Measurements from ENCODE around the gene MYLK2.

MYLK2 gene

DNA sequence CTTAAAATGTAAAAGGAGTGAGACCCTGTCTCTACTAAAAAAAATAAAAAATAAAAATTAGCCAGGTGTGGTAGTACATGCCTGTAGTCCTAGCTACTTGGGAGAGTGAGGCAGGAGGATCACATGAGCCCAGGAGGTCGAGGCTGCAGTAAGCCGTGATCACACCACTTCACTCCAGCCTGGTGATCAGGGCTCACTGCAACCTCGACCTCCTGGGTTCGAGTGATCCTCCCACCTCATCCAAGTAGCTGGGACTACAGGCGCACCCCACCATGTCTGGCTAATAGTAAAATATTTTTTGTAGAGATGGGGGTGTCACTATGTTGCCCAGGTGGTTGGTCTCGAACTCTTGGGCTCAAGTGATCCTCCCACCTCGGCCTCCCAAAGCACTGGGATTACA, 34.3 kb downstream of the MYLK2 start:
- no peak for DNase-seq (ENCODE audit: low read depth, low spot score)

DNA sequence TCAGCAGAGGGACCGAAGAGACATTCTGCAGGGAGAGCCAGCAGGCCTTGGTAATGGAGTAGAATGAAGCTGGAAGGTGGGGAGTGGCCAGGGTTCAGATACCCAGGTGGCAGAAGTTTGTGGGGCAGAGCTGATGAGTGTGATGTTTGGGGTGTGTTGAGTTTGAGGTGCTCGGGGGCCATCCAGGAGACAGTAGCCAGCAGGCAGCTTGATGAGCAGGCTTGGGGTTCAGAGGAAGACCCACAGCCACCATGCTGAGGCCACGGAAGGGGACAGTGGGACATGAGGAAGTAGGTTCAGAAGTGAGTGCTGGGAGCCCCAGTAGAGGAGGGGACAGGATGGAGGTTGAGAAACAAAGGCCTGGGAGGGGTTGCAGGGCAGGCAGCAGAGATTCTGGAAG, 37.4 kb downstream of the MYLK2 start:
- no peak for DNase-seq (ENCODE audit: low read depth, low spot score)

DNA sequence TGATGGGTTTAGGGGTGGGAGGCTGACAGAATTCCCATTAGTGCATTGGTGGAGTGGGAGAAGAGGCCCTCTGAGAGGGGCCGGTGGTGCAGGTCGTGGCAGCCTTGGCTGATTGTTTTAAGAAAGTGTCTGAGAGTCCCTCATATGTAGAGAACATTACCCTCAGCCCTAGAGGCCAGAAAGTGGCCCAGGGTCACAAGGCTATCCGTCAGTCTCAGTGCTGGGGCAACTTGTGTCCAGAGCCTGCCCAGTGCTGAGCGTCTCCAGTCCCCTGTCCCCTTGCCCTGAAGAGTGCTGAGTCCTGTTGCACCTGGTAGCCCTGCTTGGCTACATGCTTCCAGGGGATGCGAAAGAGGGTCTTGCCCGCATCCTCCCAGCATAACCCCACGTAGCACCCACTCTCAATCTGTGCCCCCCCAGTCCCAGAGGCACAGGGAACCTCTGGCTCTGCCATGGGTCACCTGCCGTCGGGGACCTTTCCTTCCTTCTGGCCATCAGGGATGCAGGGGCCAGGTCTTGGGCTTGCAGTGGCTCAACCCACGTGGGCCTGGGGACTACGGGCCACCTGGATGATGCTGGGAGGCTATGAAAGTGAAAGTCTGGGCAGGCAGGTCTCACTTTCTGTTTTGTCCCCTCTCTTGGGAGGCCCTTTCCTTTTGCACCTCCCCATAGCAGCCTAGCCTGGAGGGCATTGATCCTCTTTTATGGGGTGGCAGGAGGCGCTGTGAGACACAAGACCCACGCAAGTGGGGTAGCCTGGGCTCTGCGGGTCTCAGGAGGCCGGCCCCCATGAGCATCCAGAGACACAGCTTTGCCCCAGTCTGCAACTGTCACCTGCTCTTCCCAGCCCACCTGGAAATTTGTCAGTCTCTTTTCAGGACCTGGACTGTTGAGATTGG, 39.0 kb downstream of the MYLK2 start:
- DNase-seq (ENCODE audit: low read depth, low spot score), result no peak

DNA sequence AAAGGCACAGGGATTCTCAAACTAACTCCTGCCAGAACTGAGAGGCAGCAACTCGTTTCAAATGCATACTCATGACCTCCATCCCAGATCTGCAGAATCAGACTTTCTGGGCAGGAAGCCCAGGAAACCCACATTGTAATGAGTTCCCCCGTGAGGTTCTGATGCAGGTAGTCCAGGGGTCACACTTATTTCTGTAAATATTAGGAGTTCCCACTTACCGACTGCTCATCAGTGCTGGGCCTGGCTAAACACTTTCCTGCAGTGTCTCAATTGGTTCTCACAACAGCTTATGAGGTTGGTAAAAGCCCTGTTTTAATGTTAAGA, 39.6 kb downstream of the MYLK2 start:
- no peak for DNase-seq (ENCODE audit: low read depth, low spot score)

DNA sequence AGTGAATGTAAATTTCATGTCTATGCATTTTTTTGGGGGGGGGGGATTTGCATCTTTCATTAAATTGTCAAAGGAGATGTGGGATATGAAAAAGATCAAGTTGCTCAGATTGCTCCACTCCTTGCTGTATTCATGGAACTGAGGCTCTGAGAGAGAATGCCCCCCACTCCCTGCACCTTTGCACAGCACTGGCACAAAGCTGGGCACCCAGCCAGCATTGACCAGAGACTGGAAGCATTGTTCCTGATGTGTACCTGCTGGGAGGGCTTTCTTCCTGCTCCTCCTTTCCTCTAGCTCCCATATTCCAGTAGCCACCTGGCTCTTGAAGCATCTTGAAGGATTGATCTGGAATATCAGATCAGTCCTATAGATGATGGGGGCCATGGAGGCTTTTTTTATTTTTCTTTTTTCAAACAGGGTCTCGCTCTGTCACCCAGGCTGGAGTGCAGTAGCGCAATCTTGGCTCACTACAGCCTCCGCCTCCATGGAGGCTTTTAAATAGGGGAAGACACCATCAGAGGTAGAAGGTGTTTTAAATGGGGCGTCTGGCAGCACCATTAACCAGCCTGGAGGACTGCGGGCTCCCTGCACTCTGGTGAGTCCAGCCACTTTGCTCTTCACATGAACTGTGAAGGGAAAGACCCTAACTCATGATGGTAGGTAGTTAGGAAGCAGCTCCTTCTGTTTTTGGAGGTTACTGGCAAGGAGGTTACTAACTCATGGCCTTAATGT, 40.3 kb downstream of the MYLK2 start:
- no peak for DNase-seq (ENCODE audit: low read depth, low spot score)

DNA sequence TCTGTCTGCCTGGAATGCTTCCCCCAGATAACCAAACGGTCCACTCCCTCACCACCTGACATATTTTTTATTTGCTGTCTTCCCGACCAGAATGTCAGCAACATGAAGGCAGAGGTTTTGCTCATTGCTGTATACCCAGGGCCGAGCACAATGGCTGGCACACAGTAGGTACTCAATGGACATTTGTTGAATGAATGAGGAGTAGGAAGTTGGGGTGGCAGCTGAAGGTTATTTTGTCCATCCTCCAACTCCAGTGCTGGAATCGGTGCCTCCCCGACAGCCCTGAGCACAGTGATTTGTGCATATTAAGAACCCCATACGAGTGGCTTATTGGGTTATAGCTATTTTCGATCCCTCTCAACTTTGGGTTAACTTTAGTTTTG, 40.8 kb downstream of the MYLK2 start:
- DNase-seq (ENCODE audit: low read depth, low spot score), result no peak

DNA sequence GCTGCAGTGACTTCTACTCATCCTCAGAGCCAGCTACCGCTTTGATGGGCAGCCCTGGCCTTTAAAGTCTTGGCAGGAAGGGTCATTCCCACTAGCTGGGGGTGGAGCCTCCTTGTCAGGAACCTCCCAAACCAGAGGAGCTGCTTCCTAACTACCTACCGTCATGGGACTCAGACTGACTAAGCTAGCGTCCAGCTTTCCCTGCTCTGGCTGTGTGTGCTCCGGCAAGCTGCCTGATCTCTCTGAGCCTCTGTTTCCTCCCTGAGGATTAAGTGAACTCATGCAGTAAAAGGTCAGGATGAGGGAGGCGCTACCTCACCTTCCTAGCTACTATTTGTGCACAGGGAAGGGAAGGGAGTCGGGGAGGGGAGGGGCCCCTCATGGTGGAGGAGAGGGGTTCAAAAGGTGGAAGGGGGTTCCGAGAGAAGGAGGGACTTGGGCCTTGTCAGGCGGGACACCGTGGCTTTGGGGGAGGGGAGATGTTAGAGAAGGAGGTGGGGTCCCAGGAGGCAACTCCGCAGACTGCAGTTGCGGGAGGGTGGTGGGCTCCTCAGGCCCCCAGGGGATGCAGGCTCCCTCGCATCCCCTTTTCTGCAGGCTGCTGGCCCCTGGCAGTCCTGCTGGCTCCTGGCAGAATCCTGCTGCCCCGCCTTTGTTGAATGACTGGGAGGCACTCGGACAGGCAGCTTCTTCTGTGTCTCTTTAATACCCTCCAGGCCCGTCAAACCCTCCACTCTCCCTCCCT, 41.4 kb downstream of the MYLK2 start:
- DNase-seq (ENCODE audit: low read depth, low spot score), result no peak

DNA sequence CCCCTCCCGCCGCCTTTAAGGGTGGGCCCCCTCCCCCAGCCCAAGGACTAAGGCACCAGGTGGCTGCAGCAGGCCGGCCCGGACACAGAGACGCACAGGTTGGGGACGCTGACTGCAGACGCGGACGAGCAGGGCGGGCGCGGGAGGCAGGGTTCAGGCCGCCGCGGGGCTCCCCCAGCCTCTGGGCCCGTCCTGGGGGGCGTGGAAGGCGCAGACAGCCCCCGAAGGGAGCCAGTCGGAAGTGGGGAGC, 41.9 kb downstream of the MYLK2 start:
- no peak for DNase-seq (ENCODE audit: low read depth, low spot score)

DNA sequence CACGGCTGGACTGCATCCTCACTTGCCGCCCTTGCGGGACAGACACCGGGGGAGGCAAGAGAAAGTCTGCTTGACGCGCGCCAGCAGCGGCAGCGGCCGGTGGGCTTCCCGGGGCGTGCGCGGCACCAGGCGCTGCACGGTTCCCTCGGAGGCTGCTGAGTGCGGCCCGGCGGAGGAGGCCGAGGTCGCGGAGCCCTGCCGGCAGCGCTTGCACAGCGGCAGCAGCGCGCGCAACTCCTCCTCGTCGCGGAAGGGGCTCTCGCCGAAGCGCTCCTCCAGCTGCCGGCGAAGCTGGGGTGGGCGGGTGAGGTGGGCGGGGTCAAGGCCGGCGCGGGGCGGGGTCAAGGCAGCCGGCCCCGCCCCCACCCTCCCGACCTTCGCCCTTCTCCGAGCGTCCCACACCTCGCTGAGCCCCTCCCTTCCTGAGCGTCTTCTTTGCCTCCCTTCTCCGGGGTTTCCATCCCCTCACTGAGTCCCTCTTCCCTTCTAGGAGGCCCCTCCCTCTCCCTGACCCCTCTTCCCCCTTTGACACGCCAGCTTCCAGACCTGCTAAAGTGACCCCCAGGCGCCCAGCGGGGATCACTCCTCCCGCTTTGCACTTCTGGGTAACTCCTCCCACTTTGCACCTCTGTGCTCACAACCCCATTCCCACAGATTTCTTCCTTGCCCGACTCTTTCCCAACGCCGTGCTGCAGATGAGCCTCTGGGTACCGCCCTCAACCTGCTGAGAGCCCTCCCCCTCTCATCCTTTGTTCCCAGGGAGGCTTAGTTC, 42.4 kb downstream of the MYLK2 start:
- DNase-seq (ENCODE audit: low read depth, low spot score), result peak; percentile 77

DNA sequence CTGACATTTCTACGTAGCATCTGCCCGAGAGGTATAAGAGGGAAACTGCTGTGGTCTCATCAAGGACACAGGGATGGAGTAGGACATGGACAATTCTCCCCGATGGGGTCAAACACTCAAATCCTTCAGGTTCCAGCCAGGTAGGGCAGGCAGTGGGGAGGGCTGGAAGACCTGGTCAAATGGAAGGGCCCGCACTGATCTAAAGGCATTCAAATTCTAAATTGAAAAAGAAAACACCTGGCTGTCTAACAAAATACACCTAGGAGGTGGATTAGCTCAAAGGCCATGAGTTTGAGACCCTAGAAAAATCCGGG, 43.0 kb downstream of the MYLK2 start:
- DNase-seq (ENCODE audit: low read depth, low spot score), result no peak

DNA sequence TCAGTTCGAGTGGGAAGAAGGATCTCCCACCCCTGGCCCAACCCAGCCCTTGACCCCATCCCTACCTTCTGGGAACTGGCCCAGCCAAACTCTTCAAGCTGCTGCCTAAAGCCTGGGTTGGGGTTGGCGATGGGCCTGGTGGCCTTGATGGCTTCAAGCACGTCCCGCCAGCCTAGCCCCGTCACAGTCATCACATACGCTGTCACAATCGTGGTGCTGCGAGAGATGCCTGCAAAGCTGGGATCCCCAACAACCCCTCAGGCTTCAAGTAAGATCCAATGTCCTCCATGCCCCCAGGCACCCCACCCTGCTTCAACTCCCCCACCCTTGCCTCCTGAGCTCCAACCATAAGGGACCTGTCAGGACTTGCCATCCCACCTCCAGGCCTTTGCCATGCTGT, 43.4 kb downstream of the MYLK2 start:
- DNase-seq (ENCODE audit: low read depth, low spot score), result no peak

DNA sequence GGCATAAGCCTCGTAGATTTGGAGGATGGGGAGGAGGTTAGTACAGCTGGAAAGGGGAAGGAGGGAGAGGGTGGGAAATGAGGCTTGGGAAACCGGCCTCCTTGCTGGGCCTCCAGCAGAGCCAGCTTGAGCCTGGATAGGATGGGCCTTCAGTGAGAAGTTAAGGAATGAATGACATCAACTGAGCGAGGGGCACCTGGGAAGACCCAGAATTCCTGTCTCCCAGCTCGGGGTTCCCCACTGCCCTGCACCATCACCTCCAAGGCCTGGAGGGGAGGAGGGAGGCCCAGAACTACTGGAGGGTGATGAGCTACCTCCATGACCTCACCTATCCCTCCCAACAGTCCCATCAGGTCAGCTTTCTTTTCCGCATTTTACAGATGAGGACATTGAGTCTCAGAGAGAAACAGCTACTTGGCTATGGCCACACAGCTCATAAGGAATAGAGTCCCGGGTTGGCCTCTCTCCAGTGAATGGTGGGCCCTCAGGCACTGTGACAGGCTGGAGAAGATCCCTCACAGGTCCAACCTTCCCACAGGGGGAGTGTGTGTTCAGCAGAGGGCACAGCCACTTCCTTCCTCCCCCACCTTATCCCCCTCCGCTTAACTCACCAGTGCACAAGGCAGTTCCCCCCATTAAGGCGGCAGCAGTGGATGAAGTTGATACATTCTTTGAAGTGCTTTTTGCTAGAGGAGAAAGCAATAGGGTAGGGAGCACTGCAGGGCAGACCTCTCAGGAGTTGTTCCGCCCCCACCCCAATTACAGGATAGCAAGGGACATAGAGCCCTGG, 44.3 kb downstream of the MYLK2 start:
- DNase-seq (ENCODE audit: low read depth, low spot score), result no peak

DNA sequence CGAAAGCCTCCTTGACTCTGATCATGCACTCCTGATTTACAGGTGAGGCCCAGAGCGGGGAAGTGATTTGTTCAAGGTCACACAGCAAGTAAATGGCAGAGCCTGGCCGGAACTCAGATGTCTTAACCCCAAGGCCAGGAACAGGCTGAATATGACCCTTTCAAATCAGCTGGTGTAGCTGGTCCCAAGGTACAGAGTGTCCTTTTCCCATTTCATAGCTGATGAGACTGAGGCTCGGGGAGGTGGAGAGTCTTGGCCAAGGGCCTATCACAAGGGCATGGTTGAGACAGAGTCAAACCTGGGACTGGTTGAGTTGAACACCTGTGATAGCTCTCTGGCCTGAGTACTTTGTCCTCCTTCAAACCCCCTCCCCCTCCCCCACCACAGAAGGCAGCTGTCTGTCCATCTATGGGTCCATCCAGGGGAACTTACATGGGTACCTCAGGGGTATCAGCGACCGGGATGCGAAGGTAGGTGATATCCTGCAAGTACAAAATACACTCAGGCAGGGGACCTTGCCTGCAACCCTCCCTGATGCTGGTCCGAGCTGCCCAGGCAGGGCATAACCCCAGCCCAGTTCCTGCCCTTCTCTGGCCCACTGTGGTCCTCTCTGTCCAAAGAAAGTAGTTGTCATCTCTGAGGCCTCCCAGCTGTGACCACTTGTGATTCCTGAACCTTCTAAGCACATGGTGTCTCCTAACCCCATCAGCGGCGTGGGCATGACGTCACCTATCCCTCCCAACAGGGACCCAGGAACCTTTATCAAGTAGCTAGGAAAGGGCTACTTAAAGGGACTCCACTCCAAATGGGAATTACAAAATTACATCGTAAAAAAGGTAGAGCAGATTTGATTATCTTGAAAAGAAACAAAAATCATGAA, 45.6 kb downstream of the MYLK2 start:
- no peak for DNase-seq (ENCODE audit: low read depth, low spot score)

DNA sequence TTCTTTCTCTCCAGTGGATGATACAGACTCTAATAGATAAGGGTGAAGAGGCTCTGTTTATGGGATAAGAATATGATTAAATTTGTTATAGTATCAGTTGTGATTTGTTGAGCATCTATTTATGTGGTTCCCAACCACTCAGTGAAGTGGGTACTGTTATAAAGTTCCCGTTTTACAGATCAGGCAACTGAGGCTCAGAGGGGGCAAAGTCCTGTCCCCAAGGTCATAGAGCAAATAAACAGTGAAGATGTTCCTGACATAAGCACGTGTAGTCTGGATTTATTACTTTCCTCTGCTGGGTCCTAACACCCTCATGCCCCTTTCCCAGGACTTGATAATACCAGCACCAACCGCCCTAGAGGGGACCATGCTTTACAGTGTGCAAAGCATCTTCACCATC, 47.1 kb downstream of the MYLK2 start:
- DNase-seq (ENCODE audit: low read depth, low spot score), result no peak

DNA sequence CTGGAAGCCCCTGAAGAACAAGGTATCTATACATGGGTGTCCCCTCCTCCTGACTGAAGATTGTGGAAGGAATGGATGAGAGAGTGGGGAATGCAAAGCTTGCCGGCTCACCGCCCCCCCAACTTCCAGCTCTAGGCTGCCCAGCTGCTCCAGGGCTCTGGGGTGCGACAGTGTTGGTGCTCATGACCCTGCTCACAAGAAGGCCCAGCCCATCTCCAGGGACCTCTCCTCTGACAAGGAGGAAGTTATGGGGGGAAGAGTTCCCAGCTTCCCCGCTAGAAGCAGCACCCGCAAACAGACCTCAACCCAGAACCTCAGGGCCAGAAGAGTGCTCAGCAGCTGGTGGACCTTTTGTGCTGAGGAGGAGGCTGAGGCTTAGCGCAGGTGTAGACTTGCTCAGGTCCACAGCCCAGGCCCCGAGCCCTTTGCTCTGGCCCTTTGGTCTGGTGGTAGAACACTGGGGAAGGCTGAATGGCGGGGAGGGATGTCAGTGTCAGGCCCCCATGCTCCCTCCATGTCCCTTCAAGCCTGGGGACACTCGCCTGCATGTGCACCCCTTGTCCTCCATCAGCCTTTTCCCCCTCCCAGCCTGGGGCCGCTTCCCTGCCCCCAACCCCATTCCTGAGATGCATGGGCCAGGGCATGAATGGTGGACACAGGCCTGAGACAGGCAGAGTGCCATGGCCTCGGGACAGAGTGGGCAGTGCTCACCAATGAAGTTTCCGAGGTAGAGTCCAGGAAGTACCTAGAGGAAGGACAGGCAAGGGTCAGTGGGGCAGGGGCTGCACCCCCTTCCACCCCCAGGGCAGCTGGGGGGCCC, 49.9 kb downstream of the MYLK2 start:
- no peak for DNase-seq (ENCODE audit: low read depth, low spot score)

DNA sequence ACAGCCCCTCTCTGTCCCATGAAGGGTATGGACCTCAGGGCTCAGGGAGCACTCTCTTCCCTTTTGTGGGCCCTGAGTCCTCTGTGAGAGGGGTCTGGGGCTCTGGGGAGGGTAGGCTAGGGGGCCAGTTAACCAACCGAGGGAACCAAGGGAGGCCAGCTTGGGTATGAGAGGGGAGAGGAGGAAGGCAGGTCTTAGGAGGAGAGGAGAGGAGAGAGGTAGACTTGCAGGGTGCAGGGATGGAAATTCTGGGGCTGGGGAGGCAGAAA, 50.5 kb downstream of the MYLK2 start:
- DNase-seq (ENCODE audit: low read depth, low spot score), result no peak

DNA sequence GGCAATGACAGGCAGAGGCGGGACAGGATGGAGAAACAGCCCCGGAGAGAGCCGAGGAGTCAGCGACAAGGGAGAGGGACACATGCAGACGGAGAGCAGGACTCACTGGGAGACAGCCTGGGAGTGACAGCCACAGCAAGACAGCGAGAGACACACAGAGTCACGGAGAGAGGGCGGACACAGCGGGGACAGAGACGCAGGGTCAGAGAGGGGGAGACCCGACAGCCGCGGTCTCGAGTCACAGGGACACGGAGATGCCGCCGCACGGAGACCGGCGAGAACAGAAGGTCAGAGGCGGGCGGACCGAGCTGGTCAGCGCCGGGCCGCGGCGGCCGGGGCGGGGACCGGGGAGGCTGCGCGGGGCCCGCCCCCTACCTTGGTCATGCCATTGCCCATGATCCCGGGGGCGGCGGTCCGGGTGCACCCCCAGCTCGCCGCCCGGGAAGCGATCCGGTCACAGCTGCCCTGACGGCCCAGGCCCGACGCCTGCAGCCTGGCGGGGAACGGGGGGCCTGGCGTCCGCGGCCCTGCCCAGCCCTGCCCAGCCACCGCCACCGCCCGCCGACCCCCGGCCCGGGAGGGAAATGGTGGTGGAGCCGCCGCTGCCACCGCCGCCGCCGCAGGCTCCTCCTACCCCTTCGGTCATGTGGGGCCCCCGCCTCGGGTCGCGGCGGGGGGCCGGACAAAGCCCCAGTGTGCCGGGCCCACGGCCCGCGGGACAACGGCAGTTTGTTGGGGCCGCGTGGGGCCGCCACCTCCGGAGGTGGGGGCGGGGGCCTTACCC, 51.0 kb downstream of the MYLK2 start, which contains the start of the genes DUSP15 and TTLL9:
TSS of gene DUSP15 (minus strand) at position 586 of the 784 bp plus-strand sequence. CDS start at position 396, 190 bp downstream.
TSS of gene TTLL9 (plus strand) at position 693 of the 784 bp plus-strand sequence. CDS start 493 bp downstream, outside the sequence.
- DNase-seq (ENCODE audit: low read depth, low spot score), result peak; percentile 54

DNA sequence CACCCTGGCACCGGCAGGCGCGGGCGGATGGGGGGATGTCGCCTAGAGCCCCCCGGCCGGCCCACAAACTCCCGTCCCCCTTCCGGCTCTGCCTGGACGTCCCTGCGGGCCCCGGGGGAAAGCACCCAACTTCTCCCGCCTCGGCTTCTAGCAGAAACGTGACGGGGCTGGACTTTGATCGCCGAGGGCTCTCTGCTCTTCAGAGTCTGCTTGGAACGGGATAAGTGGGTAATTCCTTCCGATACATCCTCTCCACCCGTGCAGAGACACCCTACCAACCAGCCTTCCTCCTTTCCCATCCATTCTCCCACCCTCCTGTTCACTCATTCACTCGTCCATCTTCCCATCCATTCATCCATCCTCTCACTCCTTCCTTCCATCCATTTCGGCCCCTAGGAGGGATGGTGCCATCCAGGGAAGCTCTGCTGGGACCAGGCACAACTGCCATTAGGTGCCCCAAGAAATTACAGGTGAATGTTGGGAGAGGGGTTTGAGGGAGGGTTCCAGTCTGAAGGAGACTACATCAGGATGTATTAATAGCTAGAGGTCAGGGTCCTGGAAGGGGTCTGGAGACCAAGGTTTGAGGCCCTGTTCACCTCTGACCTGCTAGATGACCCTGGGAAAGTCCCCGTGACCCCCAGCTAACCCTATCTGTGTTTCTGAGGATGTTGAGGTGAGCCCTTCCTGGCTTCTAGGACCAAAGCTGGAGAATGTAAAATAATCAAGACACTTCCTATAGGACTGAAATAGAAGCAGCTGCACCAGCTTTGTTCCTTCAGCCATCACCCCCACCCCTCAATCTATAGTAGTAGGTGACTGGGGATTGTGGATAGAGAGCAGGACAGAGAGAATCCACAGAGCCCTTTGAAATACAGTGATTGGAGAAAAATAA, 51.8 kb downstream of the MYLK2 start:
- peak; percentile 21 for DNase-seq (ENCODE audit: low read depth, low spot score)

All from astrocyte of the hippocampus (primary cell).